K562 (cell line): ENCODE results near the gene MALRD1.

Experiments used
- OTX1 ChIP-seq: fragments of 450-650 bp; formaldehyde crosslinking; IDR thresholded peaks from 2 replicates; pipeline ENCODE4 v1.4.0; 2022; ENCODE audit warnings: mild to moderate bottlenecking
- SMARCA5 ChIP-seq: fragments of 450-650 bp; IDR thresholded peaks from 2 replicates; pipeline ENCODE4 v1.6.1; 2016
- TAL1 ChIP-seq: fragments of 450-650 bp; IDR thresholded peaks from 2 replicates; pipeline ENCODE4 v1.6.1; 2016; ENCODE audit warnings: mild to moderate bottlenecking
- TEAD4 ChIP-seq, 2 experiments: sonication (generic) in 1 of 2; formaldehyde crosslinking in 1 of 2; IDR thresholded peaks; 2 replicates each; pipeline versions ENCODE4 v1.6.1 to v1.8.0; 2012 to 2022; ENCODE audit warnings: borderline replicate concordance in 1 of 2, inconsistent platforms in 1 of 2, low read length in 1 of 2, mild to moderate bottlenecking in 1 of 2, missing genetic modification reagents in 1 of 2
- TRIM28 ChIP-seq: fragments of 450-650 bp; IDR thresholded peaks from 2 replicates; pipeline ENCODE4 v1.6.1; 2017

- TF ChIP-seq SMARCA5 (no peak), OTX1 (CRISPR knock-in tag) (no peak), TEAD4 (IDR thresholded peaks at IDR 0.05; ENCODE audit: low read length) (no peak), TEAD4 (CRISPR knock-in tag; IDR thresholded peaks at IDR 0.05; ENCODE audit: borderline replicate concordance) (no peak), TAL1 (no peak), TRIM28 (no peak)
Measured at GRCh38 chr10:19451356-19451755, 402.8 kb downstream of the MALRD1 start.
